GM23338 (cell line): ENCODE data around the gene SELP.

Source experiments
- CTCF ChIP-seq, 2 experiments: fragments of 200-600 bp in 1 of 2; sonication (generic) in 1 of 2; conservative IDR thresholded peaks; 2 replicates each; pipeline versions ENCODE4 v1.5.1 to v1.6.1; 2016 to 2017; ENCODE audit warnings: antibody characterized with exemption in 2 of 2, low read depth in 2 of 2, mild to moderate bottlenecking in 2 of 2, moderate library complexity in 1 of 2
- EZH2 ChIP-seq: fragments of 200-600 bp; sonication (generic); IDR thresholded peaks from one replicate; pipeline ENCODE4 v1.8.0; 2017; ENCODE audit warnings: antibody characterized with exemption, mild to moderate bottlenecking, low read depth; ENCODE audit not compliant: unreplicated experiment
- EZH2phosphoT487 ChIP-seq: fragments of 200-600 bp; sonication (generic); IDR thresholded peaks from one replicate; pipeline ENCODE4 v1.8.1; 2018; ENCODE audit warnings: antibody characterized with exemption; ENCODE audit not compliant: unreplicated experiment
- JUNB ChIP-seq: IDR thresholded peaks from one replicate; pipeline ENCODE4 v1.6.1; 2016; ENCODE audit warnings: antibody characterized with exemption; ENCODE audit not compliant: unreplicated experiment
- NANOG ChIP-seq: IDR thresholded peaks from 2 replicates; pipeline ENCODE4 v1.6.1; 2016; ENCODE audit warnings: antibody characterized with exemption, borderline replicate concordance
- REST ChIP-seq: IDR thresholded peaks from one replicate; pipeline ENCODE4 v1.6.1; 2018; ENCODE audit warnings: antibody characterized with exemption; ENCODE audit not compliant: unreplicated experiment

GRCh38 chr1:169584483-169585144 lies 45.3 kb downstream of the SELP start:
- TF ChIP-seq CTCF (conservative IDR thresholded peaks at IDR 0.05; ENCODE audit: low read depth in 2 of 2) (no peak), EZH2phosphoT487 (no peak), NANOG (no peak), EZH2 (no peak), JUNB (no peak), REST (no peak)
